ENCODE measurements around the gene MTHFD1L.
"Not testable (repeated sequence)": the region's sequence is repeated elsewhere in the genome, so short reads cannot be mapped to it uniquely, and the experiment has no call there.

GRCh38 chr6:150828107-150828506 is 37.4 kb upstream of the MTHFD1L start:
- not testable (repeated sequence) for TF ChIP-seq CTCF (IDR thresholded peaks at IDR 0.05; ENCODE audit: insufficient read depth, low read length, poor library complexity, severe bottlenecking); EZH2phosphoT487 (conservative IDR thresholded peaks at IDR 0.05; ENCODE audit: low read length)

Data from SU-DHL-6 (cell line).